GF-D8 (cell line): ENCODE results near the gene HOXA9.

Source experiments
- DNase-seq: peaks from one replicate; lab custom pipeline; 2025; lab: John Stamatoyannopoulos, UW

Gene HOXA9

DNA sequence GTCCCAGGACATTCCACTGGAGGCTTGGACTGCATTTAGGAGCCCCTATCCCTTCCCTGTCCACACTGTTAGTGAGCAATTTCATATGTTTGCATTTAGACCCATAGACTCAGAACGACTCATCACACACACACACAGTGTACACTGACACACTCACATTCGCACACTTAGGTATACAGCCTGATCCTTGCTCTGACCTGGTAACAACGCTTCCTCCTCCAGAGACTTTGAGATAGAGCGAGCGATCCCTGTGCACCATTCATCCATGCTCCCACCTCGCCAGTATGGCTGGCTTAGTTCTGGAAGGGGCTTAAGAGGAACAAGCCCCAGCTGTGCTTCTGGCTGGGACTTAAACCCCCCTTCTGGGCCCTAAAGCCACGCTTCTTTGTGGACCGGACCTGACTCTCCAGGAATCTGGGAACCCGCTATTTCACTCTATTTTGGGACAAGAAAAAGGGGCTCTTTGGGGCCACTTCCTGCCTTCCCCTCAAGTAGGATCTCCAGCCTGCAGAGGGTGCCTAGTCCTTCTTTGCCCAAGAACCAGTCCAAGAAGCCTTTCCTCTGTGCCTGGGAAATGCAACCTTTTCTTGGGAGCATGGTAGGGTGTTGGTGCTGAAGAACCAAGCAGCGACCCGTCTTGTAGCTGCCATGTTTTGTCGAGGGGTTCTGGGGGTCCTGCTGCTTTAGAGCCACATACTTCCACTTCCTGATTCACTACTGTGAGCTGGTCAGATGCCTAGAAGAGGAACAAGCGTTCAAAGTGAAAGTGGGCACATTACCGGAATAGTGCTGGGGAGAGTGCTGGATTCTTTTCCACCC lies 35.6 kb upstream of the HOXA9 start:
- peak; percentile 77 for DNase-seq

DNA sequence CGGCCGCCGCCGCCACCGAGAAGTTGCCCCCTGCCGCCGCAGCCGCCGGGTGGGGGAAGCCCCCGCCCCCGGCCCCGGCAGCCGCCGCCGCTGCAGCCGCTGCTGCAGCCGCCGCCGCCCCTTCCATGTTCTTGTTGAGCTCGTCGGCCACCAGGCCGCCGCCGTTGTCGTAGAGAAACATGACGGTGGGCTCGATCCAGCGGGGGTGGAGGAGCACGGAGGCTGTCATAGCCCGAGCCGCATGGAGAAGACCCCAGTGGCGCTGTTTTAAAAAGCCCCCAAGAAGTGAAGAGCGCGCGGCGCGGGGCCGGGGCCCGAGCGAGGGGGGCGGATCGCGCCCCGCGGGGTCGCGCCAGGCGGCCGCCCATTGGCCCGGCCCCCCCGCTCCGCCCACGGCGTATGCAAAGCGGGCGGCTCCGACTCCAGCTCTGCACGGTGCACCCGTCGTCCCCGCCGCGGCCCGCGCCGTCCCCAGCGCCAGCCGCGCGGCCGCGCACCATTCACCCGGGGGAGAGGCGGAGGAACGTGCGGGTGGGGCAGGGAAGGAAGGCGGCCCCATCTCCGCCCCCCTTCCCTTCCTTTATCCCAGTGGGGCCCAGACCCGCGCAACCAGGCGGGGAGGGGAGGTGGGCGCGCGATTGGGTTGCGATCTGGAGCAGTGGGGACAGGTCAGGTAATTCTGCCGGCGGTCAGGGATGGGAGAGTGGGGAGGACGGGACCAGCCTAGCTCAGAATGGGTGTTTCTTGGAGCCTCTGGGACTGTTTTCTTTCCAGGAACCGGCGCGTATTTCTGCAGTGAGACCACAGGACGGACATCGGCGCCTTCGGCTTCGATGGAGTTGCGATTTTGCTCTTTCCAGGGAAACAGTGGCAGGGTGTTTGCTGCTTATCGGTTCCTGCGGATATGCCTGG lies 34.8 kb upstream of the HOXA9 start, which contains the start of gene HOXA13:
HOXA13 (minus strand) TSS at position 243 of the 912 bp plus-strand sequence; CDS start at position 229, 14 bp downstream.
- peak; percentile 86 for DNase-seq

DNA sequence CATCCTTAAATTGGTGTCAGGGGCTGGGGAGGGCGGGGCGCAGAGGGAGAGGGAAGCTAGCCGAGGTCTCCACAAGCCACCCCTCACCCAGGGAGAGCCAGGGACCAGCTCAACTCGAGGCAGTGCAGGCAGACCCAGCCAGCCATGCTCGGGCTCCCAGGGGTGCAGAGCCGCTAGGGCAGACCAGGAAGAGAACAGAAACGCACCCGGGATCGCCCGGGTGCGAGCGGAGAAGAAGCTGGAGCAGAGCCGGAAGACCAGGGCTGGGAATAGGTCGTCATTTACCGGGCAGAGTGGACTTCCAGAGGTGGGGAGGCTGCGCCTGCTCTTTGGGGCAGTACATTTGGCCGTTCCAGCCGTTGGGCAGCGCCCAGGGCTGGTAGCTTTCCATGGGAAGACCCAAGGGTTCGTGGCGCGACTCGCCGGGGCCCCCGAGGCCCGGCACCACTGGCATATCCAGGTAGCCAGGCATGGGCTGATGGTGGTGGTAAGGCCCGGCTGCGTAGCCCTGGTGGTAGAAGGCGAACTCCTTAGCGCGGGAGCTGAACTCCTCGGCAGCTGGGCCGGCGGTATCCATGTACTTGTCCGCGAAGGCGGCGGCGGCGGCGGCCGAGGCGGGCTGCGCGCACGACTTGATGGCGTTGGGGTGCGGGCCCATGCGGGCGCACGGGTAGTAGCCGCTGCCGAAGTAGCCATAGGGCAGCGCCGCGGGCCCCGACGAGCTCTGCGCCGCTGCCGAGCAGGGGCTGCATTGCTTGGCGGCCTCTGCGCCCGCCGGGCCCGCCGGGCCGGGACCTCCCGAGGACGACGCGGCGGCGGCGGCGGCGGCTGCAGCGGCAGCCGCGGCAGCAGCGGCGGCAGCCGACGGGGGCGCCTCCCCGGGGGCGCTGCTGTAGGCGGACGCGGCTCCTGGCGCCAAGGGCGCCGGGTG lies 33.8 kb upstream of the HOXA9 start:
- DNase-seq = no peak

DNA sequence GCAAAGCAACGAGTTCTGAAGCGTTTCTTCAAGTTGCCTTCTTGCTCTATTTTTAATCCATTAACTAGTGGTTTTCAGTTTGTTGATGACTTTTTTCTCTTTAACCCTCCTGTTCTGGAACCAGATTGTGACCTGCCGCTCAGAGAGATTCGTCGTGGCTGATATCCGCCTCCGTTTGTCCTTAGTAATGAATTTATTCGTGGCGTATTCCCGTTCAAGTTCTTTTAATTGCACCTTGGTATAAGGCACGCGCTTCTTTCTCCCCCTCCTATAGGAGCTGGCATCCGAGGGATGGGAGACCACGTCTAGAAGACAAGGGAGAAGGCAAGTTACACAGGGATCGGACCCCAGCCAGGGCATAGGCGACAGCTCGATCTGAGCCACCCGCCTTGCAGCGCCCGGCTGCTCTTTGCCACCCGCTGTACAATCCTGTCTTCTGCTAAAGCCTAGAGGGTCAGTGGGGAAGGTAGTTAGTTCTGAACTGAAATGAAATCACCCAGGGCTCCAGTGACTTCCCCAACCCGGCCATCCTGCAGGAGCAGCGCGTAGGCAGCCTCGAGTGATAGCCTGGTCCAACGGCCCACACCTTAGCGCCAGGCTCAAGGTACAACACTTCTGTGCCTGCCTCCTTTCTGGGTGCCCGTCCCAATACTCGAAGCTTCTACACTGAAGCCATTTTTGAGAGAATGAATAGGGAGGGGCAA lies 33.0 kb upstream of the HOXA9 start:
- DNase-seq = no peak

DNA sequence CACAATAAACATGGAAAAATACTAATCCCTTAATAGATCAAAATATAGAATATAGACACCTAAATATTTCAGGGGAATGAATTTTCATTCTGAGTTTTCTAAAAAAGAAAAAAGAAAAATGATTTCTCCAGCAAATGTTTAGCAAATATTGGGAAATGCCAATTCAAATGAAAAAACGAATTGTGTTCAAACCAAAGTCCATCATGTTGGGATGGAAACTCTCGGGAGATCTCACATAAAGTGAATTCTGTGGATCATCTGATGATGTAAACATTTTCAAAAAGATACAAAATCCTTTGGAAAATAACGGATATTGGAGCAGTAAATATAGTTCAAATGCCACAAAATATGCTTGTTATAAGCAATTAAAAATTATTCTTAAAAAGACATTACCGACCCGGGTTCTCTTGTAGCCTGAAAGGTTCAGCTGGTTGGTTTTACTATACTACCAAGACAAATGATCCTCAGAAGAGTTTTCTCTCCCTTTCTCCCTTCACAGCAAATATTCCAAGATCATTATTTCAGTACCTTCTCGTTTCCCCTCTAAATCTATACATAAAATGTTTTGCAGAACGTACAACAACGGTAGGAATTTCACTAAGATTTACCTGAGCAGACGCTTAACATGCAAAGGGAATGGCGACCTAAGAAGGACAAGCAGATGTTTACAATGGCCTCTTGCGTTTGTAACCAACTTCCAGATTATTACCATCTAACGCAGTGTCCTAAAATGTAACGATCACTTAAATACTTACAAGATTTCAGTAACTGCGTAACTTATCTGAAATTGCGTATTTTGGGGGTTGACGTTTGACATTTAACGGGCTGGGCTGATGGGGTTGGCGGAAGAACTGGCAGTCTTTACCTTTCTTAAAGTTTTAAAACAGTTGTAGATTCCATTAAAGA lies 32.1 kb upstream of the HOXA9 start:
- DNase-seq = no peak

DNA sequence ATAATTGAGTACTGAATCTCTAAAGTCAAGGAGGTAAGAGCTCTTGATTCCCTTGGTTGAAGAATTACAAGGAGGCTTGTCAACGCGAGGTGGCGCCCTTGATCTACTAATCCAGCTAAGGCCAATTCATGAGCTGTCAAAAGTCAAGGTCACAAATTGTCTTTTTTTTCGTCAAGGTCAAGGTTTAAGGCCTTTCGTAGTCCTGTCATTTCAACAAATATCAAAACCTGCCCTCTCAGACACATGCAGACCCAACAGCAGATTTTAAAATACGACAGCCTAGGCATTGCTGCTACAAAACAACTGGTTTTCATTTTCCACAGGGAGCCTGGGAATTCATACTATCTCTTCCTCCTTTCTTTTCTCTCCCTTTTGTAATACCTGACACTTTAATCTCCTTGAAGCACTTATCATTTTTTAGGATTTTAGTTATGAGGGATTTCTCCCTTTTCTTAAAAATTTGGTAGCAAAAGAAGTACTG lies 31.0 kb upstream of the HOXA9 start:
- DNase-seq = peak; percentile 79

DNA sequence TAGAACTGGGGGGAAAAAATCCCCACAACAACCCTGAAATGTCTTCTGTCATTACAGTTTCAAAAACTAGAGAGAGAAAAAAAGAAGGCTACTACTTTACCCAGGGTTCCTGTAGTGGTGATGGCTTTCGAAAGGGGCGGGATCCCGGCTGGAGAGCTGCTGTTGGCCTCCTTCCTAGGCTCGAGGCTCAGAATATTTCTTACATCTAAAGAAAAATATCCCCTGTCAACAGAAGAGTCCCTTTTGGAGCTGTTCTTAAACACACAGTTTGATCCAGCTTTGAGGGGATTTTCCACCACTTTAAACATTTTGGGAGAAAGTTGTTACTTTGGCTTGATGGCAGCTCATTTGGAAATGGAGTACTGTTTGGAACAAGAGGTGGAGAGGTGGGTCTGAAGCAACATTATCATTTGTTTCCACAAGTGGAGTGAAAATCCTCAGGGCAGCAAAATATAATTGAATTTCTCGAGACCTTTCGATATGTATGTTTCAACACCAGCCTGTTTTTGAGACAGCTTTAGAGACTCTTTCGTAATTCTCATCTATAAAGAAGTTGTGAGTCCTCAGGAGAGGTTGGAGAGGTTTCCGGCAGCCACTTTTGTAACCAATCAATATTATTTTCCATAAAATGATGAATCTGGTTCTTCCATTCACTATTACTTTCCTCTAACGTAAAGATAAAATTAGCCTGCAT lies 29.5 kb upstream of the HOXA9 start:
- no peak for DNase-seq

DNA sequence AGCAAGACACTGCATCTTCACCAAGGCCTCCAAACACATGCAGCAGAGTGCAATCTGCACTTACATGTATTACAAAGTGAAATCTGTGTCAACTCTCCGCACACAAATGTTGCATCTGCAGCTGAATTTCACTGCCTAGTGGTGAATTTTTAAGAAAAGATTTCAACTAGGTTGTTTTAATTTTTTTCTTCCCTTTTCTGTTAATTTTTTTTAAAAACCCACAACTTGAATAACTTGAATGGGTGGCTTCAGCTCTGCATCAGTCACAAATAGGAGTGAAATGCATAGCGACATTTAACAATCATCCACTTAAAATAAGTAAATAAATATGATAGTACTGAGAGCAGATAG lies 28.6 kb upstream of the HOXA9 start:
- DNase-seq = no peak

DNA sequence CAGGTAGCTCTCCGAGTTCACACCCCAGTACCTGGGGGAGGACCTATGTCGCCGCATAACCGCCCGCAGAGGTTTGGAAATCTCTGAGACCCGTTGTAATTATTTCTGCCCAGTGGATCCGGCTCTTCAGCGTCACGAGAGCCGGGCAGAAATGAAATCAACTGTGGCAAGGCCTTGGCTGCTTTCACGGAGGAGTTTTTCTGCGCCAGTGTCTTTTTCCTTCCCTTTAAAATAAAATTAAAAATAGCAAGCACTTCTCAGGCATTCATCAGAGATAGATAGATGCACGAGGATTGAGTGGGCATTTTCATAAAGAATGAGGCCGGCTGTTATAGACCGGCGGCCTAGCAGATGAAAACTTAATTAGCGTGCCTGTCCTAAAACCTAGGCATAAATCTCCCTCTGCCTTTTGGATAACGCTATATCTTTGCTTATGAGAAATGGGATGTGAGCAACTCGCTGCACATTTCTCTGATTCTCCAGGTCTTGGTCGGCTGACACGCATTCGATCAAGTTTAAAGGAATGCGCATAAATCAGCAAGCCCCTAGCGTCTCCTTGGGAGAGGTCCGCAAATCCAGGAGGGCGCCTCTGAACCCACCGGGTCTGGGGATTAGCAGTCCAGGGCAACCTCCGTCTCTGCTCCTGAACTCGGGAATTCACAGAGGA lies 28.1 kb upstream of the HOXA9 start:
- DNase-seq = no peak

DNA sequence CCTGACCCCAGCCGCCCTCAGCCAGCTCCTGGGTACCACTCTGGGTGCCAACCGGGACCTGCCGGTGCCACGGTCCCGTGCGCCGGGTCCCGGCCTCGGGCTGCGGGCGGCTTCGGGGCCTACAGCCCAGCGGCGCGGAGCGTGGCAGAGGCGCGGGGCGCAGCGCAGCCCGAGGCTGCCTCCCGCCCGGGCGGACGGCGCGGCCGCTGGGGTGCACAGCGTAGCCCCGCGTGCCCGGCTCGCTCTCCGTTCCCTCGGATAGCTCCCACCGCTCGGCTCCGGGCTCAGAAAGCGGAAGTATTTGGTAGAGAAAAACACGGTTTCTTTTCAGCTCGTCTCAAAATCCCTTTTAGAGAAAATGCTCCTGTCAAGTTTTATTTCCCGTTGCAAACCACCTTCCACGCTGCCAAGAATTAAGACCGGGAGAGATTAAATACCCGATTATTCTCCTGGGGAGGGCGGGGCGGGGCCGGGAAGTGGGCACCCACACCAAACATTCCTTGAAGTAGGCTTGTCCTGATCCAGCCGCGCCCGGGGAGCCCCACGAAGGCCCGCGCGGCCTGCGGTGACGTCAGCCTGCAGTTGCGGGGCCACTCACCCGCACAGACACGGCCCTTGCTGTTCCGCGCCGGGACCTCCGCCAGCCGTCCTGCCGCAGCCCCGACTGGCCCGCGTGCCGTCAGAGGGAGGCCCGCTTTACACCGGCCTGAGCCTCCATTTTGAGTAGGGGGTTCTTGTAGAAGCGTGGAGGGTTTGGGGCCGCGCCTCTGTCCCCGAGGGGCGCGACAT lies 27.4 kb upstream of the HOXA9 start:
- no peak for DNase-seq

DNA sequence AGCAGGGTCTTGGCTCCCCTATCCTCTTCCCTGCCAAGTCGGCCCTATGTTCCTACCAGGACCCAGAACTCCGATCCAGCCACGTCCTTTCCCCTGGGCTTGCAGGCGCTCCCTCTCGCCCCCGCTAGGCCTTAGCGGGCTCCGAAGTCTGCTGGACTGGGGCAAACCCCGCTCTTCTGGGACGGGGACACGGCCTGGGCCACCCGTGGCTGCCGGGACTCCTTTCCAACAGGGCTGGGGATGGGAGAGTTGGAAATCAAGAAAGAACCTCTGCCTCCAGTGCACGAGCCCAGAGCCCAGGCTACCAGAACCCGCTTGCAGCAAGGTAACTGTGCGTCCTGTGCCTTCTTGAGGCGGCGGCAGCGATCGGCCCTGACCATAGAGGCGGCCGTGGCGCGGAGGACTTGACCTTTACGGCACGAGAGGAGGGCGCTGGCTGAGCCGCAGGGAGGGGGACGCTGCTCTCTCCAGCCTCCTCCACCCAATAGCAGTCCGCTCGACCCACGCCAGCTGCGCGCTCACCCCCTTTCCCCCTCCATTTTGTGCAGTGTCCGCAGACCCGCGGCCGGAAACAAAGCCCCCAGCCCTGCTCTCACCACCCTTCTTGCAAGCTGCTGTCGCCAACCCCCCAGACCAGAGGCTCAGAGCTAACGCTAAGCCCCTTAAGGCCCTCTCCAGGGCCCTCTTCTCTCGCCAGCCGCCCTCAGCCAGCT lies 26.7 kb upstream of the HOXA9 start:
- DNase-seq = no peak

DNA sequence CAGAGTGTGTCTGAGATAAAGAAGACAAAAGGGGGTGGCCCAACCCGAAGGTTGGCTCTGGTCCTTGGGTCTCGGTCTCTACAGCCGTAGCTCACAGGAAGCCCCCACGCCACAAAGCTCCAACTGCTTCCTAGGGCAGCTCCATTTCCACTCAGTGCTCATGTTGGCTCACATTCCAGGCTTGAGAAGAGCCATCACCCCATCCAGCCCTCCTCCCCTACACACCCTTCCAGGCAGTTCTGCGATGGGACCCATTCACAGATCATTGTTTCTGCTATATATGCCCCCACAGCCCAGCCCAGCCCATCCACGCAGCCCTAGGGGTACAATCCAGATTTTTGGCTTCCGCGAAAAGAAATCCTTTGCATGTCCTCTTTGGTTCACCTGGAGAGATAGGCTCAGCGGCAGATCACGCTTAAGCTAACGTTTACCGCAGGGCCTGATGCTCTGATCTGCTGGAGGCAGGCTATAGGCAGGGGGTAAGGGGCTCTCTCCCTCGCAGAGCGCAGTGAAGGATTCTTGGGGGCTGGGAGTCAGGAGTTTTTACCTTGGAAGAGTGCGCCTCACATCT lies 25.9 kb upstream of the HOXA9 start:
- no peak for DNase-seq

DNA sequence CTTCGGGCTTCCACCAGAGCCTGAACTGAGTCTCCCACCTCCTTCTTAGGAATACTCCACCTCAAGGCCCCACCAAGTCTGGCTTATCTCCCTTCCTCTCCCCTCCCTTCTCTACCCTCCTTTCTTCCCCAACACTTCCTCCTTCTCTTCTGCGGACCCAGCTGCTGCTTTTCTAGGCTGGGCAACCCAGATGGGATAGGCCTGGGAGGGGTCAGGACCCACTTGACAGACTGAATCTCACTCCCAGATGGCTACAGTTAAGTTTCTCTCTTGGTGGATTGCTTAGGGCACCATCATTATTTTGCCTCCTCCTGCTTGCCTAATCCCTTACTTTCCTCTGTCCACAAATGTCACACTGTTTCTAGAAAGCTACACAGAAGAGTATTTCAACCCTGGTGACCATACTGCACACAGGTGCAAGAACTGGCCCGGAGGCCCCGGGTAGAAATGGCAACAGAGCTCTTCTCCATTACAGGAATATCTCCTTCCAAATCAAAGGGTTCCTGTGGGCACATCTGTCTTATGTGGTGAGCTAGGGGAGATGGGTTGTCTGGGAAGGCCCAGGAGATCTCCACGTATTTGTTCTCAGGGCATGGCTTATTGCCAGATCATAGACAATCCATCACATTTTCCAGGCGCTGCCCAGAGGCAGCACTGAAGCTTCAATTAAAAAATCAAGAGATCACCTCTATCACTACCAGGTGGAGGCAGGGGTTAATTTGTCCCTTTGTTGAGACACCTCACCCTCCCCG lies 24.8 kb upstream of the HOXA9 start:
- peak; percentile 78 for DNase-seq

DNA sequence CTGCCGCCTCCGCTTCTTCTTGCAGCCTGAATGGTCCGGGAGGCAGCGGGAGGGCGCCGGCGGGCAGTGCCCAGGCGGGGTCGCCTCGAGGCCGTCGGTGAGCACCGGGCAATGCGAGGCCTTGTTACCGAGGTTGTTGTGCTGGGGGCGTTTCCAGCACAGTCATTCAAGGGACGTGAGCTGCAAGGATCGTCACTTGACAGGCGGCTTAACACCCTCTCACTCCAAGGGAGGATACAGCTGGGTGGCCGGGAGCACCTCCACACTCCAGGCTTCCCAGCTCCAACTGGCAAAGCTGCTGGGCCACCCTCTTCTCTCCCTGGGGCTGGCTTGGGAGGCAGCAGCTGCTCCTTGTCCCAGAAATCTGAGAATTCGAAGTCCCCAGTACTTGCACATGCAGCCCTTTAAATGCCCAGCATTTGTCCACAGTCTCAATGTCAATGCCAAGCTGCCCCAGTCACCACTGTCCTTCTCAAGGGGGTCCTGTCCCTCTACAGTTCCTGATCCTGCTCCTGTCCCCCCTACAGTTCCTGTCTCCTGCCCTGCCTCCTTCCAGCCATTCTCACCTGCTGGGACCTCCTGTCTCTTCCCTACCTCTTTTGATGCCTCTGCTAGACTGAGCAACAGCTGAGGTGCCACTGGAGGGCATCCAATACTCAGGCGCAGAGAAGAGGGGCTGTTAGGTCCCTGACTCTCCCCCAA lies 24.1 kb upstream of the HOXA9 start:
- peak; percentile 65 for DNase-seq

DNA sequence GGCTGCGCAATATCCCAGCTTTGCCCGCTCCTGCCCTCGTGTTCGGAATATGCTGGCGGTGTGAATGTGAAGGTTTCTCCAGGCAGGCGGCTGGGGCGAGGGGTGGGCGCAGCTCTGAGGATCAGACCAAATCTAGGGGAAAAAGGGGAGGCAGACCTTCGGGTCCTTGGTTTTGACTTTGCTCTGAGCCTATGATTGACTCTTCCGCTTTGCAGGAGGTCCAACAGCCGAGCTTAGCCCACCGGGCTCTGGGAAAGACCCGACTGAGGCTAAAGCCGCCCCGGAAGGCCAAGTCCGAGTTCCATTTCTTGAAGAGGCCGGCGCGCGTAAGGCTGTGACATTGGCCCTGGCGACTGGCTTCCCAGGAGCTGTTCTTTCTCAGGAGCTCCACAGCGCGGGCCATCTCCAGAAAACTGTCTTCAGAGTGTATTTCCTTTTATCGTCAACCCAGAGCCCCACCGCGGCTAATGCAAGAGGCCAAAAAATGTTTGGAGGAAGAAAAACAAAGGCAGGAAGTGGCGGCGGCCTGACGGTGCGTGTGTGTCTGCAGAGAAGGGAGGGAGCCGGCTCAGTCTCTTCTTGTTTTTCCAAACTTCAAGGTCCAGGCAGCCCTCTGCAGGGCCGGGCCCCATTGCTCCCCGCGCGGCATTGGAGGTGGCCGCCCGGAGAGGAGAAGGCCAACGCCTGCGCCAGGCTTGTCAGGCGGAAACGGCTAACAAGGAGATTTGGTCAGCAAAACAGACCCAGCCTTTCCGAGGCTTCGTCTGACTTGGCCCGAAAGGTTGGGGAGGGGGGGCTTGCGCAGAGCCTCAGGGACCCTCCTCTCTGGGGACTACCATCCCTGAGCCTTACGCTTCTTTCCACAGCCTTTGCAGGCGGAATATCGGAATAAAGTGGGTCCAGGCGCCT lies 23.3 kb upstream of the HOXA9 start:
- DNase-seq = peak; percentile 83
